IMR-90 (cell line): ENCODE data around the gene ADCYAP1. TPM values are rescaled to one million over a fixed set of nuclear protein-coding genes. Genes with fewer than 3 reads are reported as not detected.

ENCODE experiments used
- ATAC-seq: fragments of 200-7000 bp; cut with Tn5 transposase; 2 replicates; pipeline ENCODE4 v1.9.1; 2020; ENCODE audit warnings: low read depth, mild to moderate bottlenecking, moderate library complexity
- BruUV-seq: library from RNA; stranded (reverse); fragments of 400-500 nt; replicated peaks from 2 replicates; lab custom pipeline; 2021; lab: Mats Ljungman, UMichigan
- CTCF ChIA-PET: fragments of 300-600 bp; formaldehyde crosslinking; extraction: SDS; loops from one replicate; lab custom pipeline; 2021; ENCODE audit warnings: antibody characterized with exemption; lab: Yijun Ruan, JAX
- POLR2A ChIA-PET: fragments of 300-600 bp; sonication (Branson Sonifier 250); formaldehyde crosslinking; loops from one replicate; lab custom pipeline; 2022; ENCODE audit warnings: antibody characterized with exemption; ENCODE audit not compliant: unreplicated experiment; lab: Charles Lee
- DNase-seq: peaks from one replicate; pipeline ENCODE4 v3.0.0; 2013
- H2AFZ ChIP-seq: replicated peaks from 2 replicates; pipeline ENCODE3; 2013; ENCODE audit warnings: low read length, mild to moderate bottlenecking; ENCODE audit not compliant: poor library complexity
- H2AK5ac ChIP-seq: 2 replicates; pipeline ENCODE4 v1.6.1; 2013; ENCODE audit warnings: low read depth, low read length, inconsistent platforms
- H2AK9ac ChIP-seq: replicated peaks from 2 replicates; pipeline ENCODE3; 2013; ENCODE audit warnings: mild to moderate bottlenecking, low read depth, low read length, moderate library complexity; ENCODE audit not compliant: poor library complexity
- H2BK120ac ChIP-seq: 2 replicates; pipeline ENCODE4 v1.6.1; 2013; ENCODE audit warnings: low read depth, low read length, inconsistent platforms
- H2BK15ac ChIP-seq: 3 replicates; pipeline ENCODE4 v1.6.1; 2013; ENCODE audit warnings: low read depth, low read length, inconsistent platforms
- H2BK20ac ChIP-seq: 2 replicates; pipeline ENCODE4 v1.6.1; 2013; ENCODE audit warnings: low read depth, mild to moderate bottlenecking, inconsistent platforms, low read length, moderate library complexity
- H2BK5ac ChIP-seq: 2 replicates; pipeline ENCODE4 v1.6.1; 2013; ENCODE audit warnings: mild to moderate bottlenecking, low read depth, low read length, inconsistent platforms; ENCODE audit not compliant: poor library complexity, severe bottlenecking
- H3K14ac ChIP-seq: replicated peaks from 2 replicates; pipeline ENCODE4 v1.6.1; 2013; ENCODE audit warnings: low read depth, low read length, inconsistent platforms
- H3K18ac ChIP-seq: 2 replicates; pipeline ENCODE4 v1.6.1; 2013; ENCODE audit warnings: low read depth, low read length, control low read depth
- H3K23ac ChIP-seq: 2 replicates; pipeline ENCODE4 v1.6.1; 2013; ENCODE audit warnings: low read depth, low read length, inconsistent platforms
- H3K27ac ChIP-seq: 2 replicates; pipeline ENCODE4 v1.5.1; 2013; ENCODE audit warnings: mild to moderate bottlenecking, control low read depth, low read length; ENCODE audit not compliant: insufficient read depth
- H3K27me3 ChIP-seq: 2 replicates; pipeline ENCODE4 v1.6.1; 2013; ENCODE audit warnings: low read length; ENCODE audit not compliant: control insufficient read depth, insufficient read depth
- H3K36me3 ChIP-seq: 2 replicates; pipeline ENCODE4 v1.6.1; 2013; ENCODE audit warnings: low read length, mixed read lengths; ENCODE audit not compliant: control insufficient read depth, insufficient read depth
- H3K4ac ChIP-seq: 2 replicates; pipeline ENCODE4 v1.6.1; 2013; ENCODE audit warnings: low read depth, low read length, inconsistent platforms
- H3K4me1 ChIP-seq: 2 replicates; pipeline ENCODE4 v1.6.1; 2013; ENCODE audit warnings: low read length, mixed read lengths; ENCODE audit not compliant: control insufficient read depth, insufficient read depth
- H3K4me2 ChIP-seq: 2 replicates; pipeline ENCODE4 v1.6.1; 2013; ENCODE audit warnings: low read depth, mild to moderate bottlenecking, control low read depth, low read length, moderate library complexity
- H3K4me3 ChIP-seq: 2 replicates; pipeline ENCODE4 v1.5.1; 2013; ENCODE audit warnings: low read depth, mild to moderate bottlenecking, control low read depth, low read length, moderate library complexity; ENCODE audit not compliant: insufficient read depth
- H3K56ac ChIP-seq: 2 replicates; pipeline ENCODE4 v1.6.1; 2013; ENCODE audit warnings: low read length, inconsistent platforms; ENCODE audit not compliant: insufficient read depth; ENCODE audit errors: extremely low read depth
- H3K79me1 ChIP-seq, 2 experiments: 2 replicates each; pipeline ENCODE4 v1.6.1; 2013; ENCODE audit warnings: low read length in 2 of 2, inconsistent platforms in 1 of 2, low read depth in 1 of 2
- H3K9ac ChIP-seq: 2 replicates; pipeline ENCODE4 v1.6.1; 2013; ENCODE audit warnings: low read depth, low read length, control low read depth
- H3K9me1 ChIP-seq: 2 replicates; pipeline ENCODE4 v1.6.1; 2013; ENCODE audit warnings: low read length, inconsistent platforms; ENCODE audit not compliant: insufficient read depth
- H3K9me3 ChIP-seq: 2 replicates; pipeline ENCODE4 v1.6.1; 2013; ENCODE audit warnings: low read length; ENCODE audit not compliant: control insufficient read depth, insufficient read depth
- H4K20me1 ChIP-seq: 2 replicates; pipeline ENCODE4 v1.6.1; 2013; ENCODE audit warnings: low read length, inconsistent platforms; ENCODE audit not compliant: insufficient read depth
- H4K5ac ChIP-seq: 2 replicates; pipeline ENCODE4 v1.6.1; 2013; ENCODE audit warnings: mild to moderate bottlenecking, low read depth, low read length, control low read depth
- H4K8ac ChIP-seq, 2 experiments: 2 replicates each; pipeline ENCODE4 v1.6.1; 2013; ENCODE audit warnings: low read depth in 2 of 2, low read length in 2 of 2, control low read depth in 1 of 2, inconsistent platforms in 1 of 2
- H4K91ac ChIP-seq: 2 replicates; pipeline ENCODE4 v1.6.1; 2013; ENCODE audit warnings: low read depth, low read length, inconsistent platforms; ENCODE audit not compliant: insufficient read depth
- BHLHE40 ChIP-seq: fragments of 150-350 bp; IDR thresholded peaks from 2 replicates; pipeline ENCODE4 v1.6.1; 2016; ENCODE audit warnings: mild to moderate bottlenecking, low read depth, low read length
- CHD1 ChIP-seq: IDR thresholded peaks from 2 replicates; pipeline ENCODE4 v1.6.1; 2012; ENCODE audit warnings: low read depth, low read length, improper control_type of control experiment
- ELK1 ChIP-seq: fragments of 150-350 bp; IDR thresholded peaks from 2 replicates; pipeline ENCODE4 v1.6.1; 2016; ENCODE audit warnings: low read depth, mild to moderate bottlenecking, low read length, moderate library complexity, borderline replicate concordance
- FOS ChIP-seq: fragments of 150-350 bp; IDR thresholded peaks from 2 replicates; pipeline ENCODE4 v1.6.1; 2016; ENCODE audit warnings: low read depth, low read length
- MAFK ChIP-seq: IDR thresholded peaks from 2 replicates; pipeline ENCODE4 v1.6.1; 2012; ENCODE audit warnings: low read depth, low read length, improper control_type of control experiment
- MXI1 ChIP-seq: IDR thresholded peaks from 2 replicates; pipeline ENCODE4 v1.6.1; 2012; ENCODE audit warnings: low read depth, mild to moderate bottlenecking, low read length, moderate library complexity, borderline replicate concordance
- NFE2L2 ChIP-seq: fragments of 150-350 bp; IDR thresholded peaks from 2 replicates; pipeline ENCODE4 v1.6.1; 2016; ENCODE audit warnings: low read depth, mild to moderate bottlenecking, low read length
- RAD21 ChIP-seq: IDR thresholded peaks from 2 replicates; pipeline ENCODE4 v1.6.1; 2012; ENCODE audit warnings: low read length, improper control_type of control experiment
- RFX5 ChIP-seq: IDR thresholded peaks from 2 replicates; pipeline ENCODE4 v1.8.0; 2012; ENCODE audit warnings: low read depth, mild to moderate bottlenecking, low read length, moderate library complexity
- SMC3 ChIP-seq: fragments of 150-350 bp; IDR thresholded peaks from 2 replicates; pipeline ENCODE4 v1.6.1; 2016; ENCODE audit warnings: low read depth, mild to moderate bottlenecking, antibody characterized with exemption, low read length, moderate library complexity
- WGBS, 2 experiments: methylation state at CpG; one replicate each; pipeline versions ENCODE4 v1.1.5 to v1.1.7; 2013; ENCODE audit warnings: missing lambda C conversion rate in 2 of 2; ENCODE audit not compliant: insufficient read length in 1 of 2; ENCODE audit errors: extremely low coverage in 2 of 2; 5-methylcytosine and 5-hydroxymethylcytosine counted together
- dilution Hi-C: fragments of 300-500 bp; cut with HindIII; formaldehyde crosslinking; loops from one replicate; pipeline ENCODE4 v1.14.3; 2018; ENCODE audit warnings: low sequenced_read_pairs; ENCODE audit not compliant: unreplicated experiment
- in situ Hi-C: fragments of 300-500 bp; cut with MboI; formaldehyde crosslinking; loops from 3 replicates; pipeline ENCODE4 v1.14.3; 2019; ENCODE audit warnings: low sequenced_read_pairs, inconsistent platforms, mixed read lengths
- intact Hi-C: fragments of 100-400 bp; cut with micrococcal nuclease; formaldehyde crosslinking; loops from 2 replicates; pipeline ENCODE4 v1.10.0; 2022
- polyA plus RNA-seq, 3 experiments: library from polyadenylated mRNA; depleted of rRNA; stranded (reverse); fragments of >200 nt; gene quantifications; 2 replicates each; pipeline ENCODE4 v1.2.3, GENCODE V29; 2012; ENCODE audit warnings: low replicate concordance in 1 of 3
- total RNA-seq: library from RNA; depleted of rRNA; stranded (reverse); fragments of >200 nt; gene quantifications from 2 replicates; pipeline ENCODE4 v1.2.3, GENCODE V29; 2012
- TF ChIP-seq, protein P1 (sequence below): conservative IDR thresholded peaks from 2 replicates; pipeline ENCODE4 v1.5.1; 2012; ENCODE audit warnings: mild to moderate bottlenecking, low read depth, low read length, improper control_type of control experiment

The ADCYAP1 gene
- total and polyA plus RNA-seq, 2 of the 4 experiments (the other 2 are of a cell fraction) = not detected

DNA sequence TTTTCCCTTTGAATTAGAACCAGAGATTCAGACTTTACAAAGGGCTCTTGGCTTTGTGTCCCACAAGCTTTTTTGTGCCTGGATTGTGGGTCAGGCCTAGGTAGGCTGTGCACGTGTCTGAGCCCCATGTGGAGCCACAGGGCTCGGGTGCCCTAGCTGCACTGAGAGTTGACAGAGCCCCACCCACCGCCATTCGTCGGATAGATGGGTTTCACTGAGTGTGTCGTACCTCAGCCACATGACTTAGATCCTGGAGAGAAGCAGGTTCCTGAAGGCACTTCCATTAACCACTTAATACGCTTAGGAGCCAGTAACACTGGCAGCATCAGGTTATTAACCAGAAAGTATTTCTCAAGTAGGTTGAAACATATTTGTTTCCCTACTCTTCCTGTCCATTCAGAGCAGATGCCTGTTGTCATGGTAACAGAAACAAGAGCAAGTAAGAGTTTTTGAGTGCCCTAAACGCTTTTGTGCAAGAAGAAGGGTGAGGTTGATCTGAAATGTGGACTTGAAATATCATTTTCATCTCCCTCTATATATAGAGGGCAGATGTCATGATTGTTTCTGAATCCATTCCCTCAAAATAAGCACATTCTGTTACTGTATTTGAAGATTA is 30.0 kb downstream of the ADCYAP1 start:
- no peaks in the 10 kb centered on the region for H3K4me1 ChIP-seq
- H2BK5ac ChIP-seq = no peak overlapping the region
- dilution Hi-C loops (no loop called here), in situ Hi-C loops (no loop called here), intact Hi-C loops (no loop called here)
- no peak overlapping the region for H2BK120ac ChIP-seq
- no peak overlapping the region for H4K5ac ChIP-seq
- no peak overlapping the region for H3K18ac ChIP-seq
- H3K9me3 ChIP-seq = no peaks in the 10 kb centered on the region
- POLR2A ChIA-PET = no interaction called here
- H3K27ac ChIP-seq = no peak overlapping the region
- BruUV-seq = no TSS peak
- H3K4ac ChIP-seq = no peak overlapping the region
- H4K20me1 ChIP-seq = no peaks in the 10 kb centered on the region
- TF ChIP-seq BHLHE40 (no peak), SMC3 (no peak), FOS (no peak), MAFK (no peak), MXI1 (no peak), CHD1 (no peak), RAD21 (no peak), ELK1 (no peak), RFX5 (no peak), NFE2L2 (no peak)
- TF ChIP-seq, protein P1, sequence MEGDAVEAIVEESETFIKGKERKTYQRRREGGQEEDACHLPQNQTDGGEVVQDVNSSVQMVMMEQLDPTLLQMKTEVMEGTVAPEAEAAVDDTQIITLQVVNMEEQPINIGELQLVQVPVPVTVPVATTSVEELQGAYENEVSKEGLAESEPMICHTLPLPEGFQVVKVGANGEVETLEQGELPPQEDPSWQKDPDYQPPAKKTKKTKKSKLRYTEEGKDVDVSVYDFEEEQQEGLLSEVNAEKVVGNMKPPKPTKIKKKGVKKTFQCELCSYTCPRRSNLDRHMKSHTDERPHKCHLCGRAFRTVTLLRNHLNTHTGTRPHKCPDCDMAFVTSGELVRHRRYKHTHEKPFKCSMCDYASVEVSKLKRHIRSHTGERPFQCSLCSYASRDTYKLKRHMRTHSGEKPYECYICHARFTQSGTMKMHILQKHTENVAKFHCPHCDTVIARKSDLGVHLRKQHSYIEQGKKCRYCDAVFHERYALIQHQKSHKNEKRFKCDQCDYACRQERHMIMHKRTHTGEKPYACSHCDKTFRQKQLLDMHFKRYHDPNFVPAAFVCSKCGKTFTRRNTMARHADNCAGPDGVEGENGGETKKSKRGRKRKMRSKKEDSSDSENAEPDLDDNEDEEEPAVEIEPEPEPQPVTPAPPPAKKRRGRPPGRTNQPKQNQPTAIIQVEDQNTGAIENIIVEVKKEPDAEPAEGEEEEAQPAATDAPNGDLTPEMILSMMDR = no peak
- H3K36me3 ChIP-seq = no peaks in the 10 kb centered on the region
- H3K79me1 ChIP-seq = no peaks in the 10 kb centered on the region
- WGBS, 2 experiments = 23% methylated on average over 5 of the region's 8 CpGs; no CpG with 5 or more reads in 1 of the 2 experiments
- no peak overlapping the region for H2AFZ ChIP-seq
- no peak for DNase-seq
- ATAC-seq = no peak
- H2AK9ac ChIP-seq = no peak overlapping the region
- no peak overlapping the region for H4K8ac ChIP-seq
- no peak overlapping the region for H3K4me2 ChIP-seq
- no peak overlapping the region for H3K14ac ChIP-seq
- CTCF ChIA-PET = no interaction called here
- H2AK5ac ChIP-seq = no peak overlapping the region
- no peaks in the 10 kb centered on the region for H3K27me3 ChIP-seq
- H3K9me1 ChIP-seq = no peaks in the 10 kb centered on the region
- H3K56ac ChIP-seq = no peak overlapping the region
- H3K23ac ChIP-seq = no peak overlapping the region
- no peak overlapping the region for H2BK20ac ChIP-seq
- no peak overlapping the region for H4K91ac ChIP-seq
- H2BK15ac ChIP-seq = no peak overlapping the region
- H3K4me3 ChIP-seq = no peak overlapping the region
- no peak overlapping the region for H3K9ac ChIP-seq
